ENCODE data around the gene CBFA2T2. TPM values are rescaled to one million over a fixed set of nuclear protein-coding genes. Genes with fewer than 3 reads are reported as not detected.
A peak's percentile ranks its signal among the peaks of the same experiment; 100 is the strongest.
"Not testable (repeated sequence)": the region's sequence is repeated elsewhere in the genome, so short reads cannot be mapped to it uniquely, and the experiment has no call there.

The CBFA2T2 gene
- total RNA-seq, 1 experiment from 2014 or later: 15.4 TPM

GRCh38 chr20:33646191-33646590 lies 156.3 kb downstream of the CBFA2T2 start:
- no TSS peak for BruUV-seq (replicated peaks)
- POLR2A ChIA-PET: interaction anchor here (0.7 to 1.1 kb wide), 3 partner anchors 10 to 50 kb away, joined by 3 read pairs; no protein-coding TSS in a partner anchor

GRCh38 chr20:33646959-33647602 lies 157.2 kb downstream of the CBFA2T2 start:
- H3K27me3 Mint-ChIP-seq (ENCODE audit: insufficient read depth, unreplicated experiment); H3K4me3 Mint-ChIP-seq (ENCODE audit: unreplicated experiment); intact Hi-C loops (cut with micrococcal nuclease); DNase-seq (ENCODE audit: unreplicated experiment); H3K9me3 Mint-ChIP-seq (ENCODE audit: unreplicated experiment); H3K4me1 Mint-ChIP-seq (ENCODE audit: insufficient read depth, unreplicated experiment); BruUV-seq (replicated peaks): not testable (repeated sequence)
- POLR2A ChIA-PET: interaction anchor here (0.6 to 3.8 kb wide), 3 partner anchors 16 to 51 kb away, joined by 3 to 13 read pairs (median 3); no protein-coding TSS in a partner anchor
- CTCF ChIA-PET: interaction anchor here (0.6 to 1.7 kb wide), 5 partner anchors 31 to 1110 kb away, joined by 3 to 4 read pairs (median 3); no protein-coding TSS in a partner anchor
- Mint-ChIP-seq H3K27ac (ENCODE audit: low read depth, unreplicated experiment) (peak overlapping the region; percentile 49), H3K36me3 (ENCODE audit: insufficient read depth, unreplicated experiment) (peaks cover 31% of the 10 kb centered on the region)

More at GRCh38 chr20:33646191-33646590, 156.3 kb downstream of the CBFA2T2 start:
- Mint-ChIP-seq H3K36me3 (ENCODE audit: insufficient read depth, unreplicated experiment) (peaks cover 37% of the 10 kb centered on the region), H3K9me3 (ENCODE audit: unreplicated experiment) (no peaks in the 10 kb centered on the region), H3K27ac (ENCODE audit: low read depth, unreplicated experiment) (no peak overlapping the region), H3K4me3 (ENCODE audit: unreplicated experiment) (no peak overlapping the region), H3K4me1 (ENCODE audit: insufficient read depth, unreplicated experiment) (peaks cover 10% of the 10 kb centered on the region), H3K27me3 (ENCODE audit: insufficient read depth, unreplicated experiment) (no peaks in the 10 kb centered on the region)
- TF ChIP-seq, protein P1, sequence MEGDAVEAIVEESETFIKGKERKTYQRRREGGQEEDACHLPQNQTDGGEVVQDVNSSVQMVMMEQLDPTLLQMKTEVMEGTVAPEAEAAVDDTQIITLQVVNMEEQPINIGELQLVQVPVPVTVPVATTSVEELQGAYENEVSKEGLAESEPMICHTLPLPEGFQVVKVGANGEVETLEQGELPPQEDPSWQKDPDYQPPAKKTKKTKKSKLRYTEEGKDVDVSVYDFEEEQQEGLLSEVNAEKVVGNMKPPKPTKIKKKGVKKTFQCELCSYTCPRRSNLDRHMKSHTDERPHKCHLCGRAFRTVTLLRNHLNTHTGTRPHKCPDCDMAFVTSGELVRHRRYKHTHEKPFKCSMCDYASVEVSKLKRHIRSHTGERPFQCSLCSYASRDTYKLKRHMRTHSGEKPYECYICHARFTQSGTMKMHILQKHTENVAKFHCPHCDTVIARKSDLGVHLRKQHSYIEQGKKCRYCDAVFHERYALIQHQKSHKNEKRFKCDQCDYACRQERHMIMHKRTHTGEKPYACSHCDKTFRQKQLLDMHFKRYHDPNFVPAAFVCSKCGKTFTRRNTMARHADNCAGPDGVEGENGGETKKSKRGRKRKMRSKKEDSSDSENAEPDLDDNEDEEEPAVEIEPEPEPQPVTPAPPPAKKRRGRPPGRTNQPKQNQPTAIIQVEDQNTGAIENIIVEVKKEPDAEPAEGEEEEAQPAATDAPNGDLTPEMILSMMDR (IDR thresholded peaks at IDR 0.05; ENCODE audit: unreplicated experiment): no peak
- CTCF ChIA-PET: interaction anchor here (1.7 kb wide), 1 partner anchor 30 kb away, joined by 4 read pairs; no protein-coding TSS in a partner anchor
- intact Hi-C loops (cut with micrococcal nuclease): no loop called here
- no peak for DNase-seq (ENCODE audit: unreplicated experiment)

DNA sequence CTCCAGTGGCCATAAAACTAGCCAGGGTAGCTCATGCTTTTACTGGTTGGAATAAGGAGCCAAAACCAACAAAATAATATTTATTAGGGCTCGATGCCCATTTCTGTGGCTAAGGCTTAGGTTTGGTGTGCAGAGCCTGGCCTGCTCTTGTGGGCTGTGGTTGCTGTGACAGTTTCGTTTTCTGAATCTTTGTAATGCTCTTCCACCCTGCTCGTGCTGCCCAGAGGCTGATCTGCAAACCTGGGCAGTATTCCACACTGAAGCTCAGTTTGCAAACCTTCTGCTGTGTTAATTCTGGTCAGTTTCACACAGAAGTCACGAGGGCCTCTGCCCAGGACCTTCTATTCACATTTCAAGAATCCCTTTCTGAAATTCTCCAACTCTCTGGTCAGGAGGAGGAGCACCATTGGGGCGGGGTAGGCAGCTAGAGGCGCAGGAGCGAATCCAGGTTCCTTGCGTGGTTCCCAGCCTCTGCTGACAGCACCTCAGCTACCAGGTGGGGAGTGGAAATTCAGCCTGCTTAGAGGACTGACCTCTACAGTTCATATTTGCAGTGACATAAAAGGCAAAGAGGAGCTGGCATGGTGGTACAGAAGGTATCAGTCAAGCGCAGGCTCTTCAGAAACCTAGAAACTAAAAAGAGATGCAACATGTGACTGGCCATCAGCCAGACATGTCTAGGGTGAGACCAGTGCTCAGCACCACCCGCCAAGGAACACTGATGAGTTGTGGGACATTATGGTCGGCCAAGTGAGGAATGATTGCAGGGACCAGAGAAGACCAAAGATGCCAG lies 157.9 kb downstream of the CBFA2T2 start:
- ChIA-PET POLR2A (interaction anchor here (0.6 to 3.8 kb wide), 2 partner anchors 16 to 199 kb away, joined by 3 to 13 read pairs; no protein-coding TSS in a partner anchor), CTCF (interaction anchor here (0.7 to 1.7 kb wide), 4 partner anchors 32 to 190 kb away, joined by 3 to 4 read pairs (median 4); no protein-coding TSS in a partner anchor)
- Mint-ChIP-seq H3K4me1 (ENCODE audit: insufficient read depth, unreplicated experiment) (peaks cover 10% of the 10 kb centered on the region), H3K27me3 (ENCODE audit: insufficient read depth, unreplicated experiment) (no peaks in the 10 kb centered on the region), H3K36me3 (ENCODE audit: insufficient read depth, unreplicated experiment) (peaks cover 29% of the 10 kb centered on the region), H3K4me3 (ENCODE audit: unreplicated experiment) (peak overlapping the region; percentile 63), H3K9me3 (ENCODE audit: unreplicated experiment) (no peaks in the 10 kb centered on the region), H3K27ac (ENCODE audit: low read depth, unreplicated experiment) (peak overlapping the region; percentile 49)
- TF ChIP-seq, protein P1 (IDR thresholded peaks at IDR 0.05; ENCODE audit: unreplicated experiment): no peak
- BruUV-seq (replicated peaks): no TSS peak
- intact Hi-C loops (cut with micrococcal nuclease): no loop called here
- peak; percentile 51 for DNase-seq (ENCODE audit: unreplicated experiment)

DNA sequence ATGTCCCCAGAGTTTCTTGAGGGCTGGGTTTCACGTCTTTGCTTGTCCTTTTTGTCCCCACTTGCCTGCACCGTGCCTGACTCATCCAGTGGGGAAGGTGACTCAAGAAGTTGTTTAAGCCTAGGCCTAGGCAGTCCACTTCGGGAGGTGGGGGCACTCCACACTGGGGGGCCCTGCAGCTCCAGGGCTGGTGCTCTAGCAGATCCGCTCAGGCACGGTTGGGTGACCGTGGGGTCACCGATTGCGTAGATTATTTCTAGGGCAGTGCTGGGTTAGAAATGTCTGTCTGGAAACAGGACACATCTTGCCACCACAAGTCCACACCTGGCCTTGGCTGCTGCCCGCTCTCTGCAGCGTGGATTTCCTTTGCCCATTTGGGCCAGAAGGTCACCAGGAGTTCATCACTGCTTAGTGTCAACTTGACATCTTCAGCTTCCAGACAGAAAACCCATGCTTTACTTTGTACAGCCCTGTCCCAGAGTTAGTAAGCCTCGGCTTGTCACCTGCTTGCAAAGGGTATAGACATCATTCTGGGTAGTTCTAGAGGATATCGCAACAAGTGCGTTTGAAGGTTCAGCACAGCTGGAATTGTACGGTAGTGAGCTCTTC lies 158.6 kb downstream of the CBFA2T2 start:
- TF ChIP-seq, protein P1 (IDR thresholded peaks at IDR 0.05; ENCODE audit: unreplicated experiment): no peak
- DNase-seq (ENCODE audit: unreplicated experiment): no peak
- no TSS peak for BruUV-seq (replicated peaks)
- no peak overlapping the region for H3K27ac Mint-ChIP-seq (ENCODE audit: low read depth, unreplicated experiment)
- peaks cover 10% of the 10 kb centered on the region for H3K4me1 Mint-ChIP-seq (ENCODE audit: insufficient read depth, unreplicated experiment)
- H3K4me3 Mint-ChIP-seq (ENCODE audit: unreplicated experiment): no peak overlapping the region
- intact Hi-C loops (cut with micrococcal nuclease): no loop called here
- H3K9me3 Mint-ChIP-seq (ENCODE audit: unreplicated experiment): no peaks in the 10 kb centered on the region
- POLR2A ChIA-PET: interaction anchor here (0.6 to 3.8 kb wide), 2 partner anchors 15 to 200 kb away, joined by 3 to 13 read pairs; no protein-coding TSS in a partner anchor
- H3K27me3 Mint-ChIP-seq (ENCODE audit: insufficient read depth, unreplicated experiment): no peaks in the 10 kb centered on the region
- peaks cover 29% of the 10 kb centered on the region for H3K36me3 Mint-ChIP-seq (ENCODE audit: insufficient read depth, unreplicated experiment)
- CTCF ChIA-PET: interaction anchor here (1.0 to 1.9 kb wide), 5 partner anchors 20 to 420 kb away, joined by 3 to 10 read pairs (median 4); no protein-coding TSS in a partner anchor
